ENCODE results near the gene P2RY8.
"Not testable (repeated sequence)": the region's sequence is repeated elsewhere in the genome, so short reads cannot be mapped to it uniquely, and the experiment has no call there.

The P2RY8 gene

DNA sequence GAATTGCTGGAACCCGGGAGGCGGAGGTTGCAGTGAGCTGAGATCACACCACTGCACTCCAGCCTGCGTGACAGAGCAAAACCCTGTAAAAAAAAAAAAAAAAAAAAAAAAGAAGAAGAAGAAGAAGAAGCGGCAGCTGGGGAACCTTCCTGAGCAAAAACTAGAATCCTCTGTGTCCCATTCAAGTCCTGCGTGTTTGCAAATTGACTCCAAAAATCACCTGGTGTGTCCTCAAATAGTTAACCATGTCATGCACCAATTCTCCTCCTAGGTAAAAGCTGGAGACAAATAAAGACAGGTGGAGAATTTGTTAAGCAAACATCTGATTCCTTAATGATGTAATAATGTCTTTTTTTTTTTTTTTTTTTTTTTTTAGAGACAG is 52.4 kb downstream of the P2RY8 start:
- no peak for DNase-seq

DNA sequence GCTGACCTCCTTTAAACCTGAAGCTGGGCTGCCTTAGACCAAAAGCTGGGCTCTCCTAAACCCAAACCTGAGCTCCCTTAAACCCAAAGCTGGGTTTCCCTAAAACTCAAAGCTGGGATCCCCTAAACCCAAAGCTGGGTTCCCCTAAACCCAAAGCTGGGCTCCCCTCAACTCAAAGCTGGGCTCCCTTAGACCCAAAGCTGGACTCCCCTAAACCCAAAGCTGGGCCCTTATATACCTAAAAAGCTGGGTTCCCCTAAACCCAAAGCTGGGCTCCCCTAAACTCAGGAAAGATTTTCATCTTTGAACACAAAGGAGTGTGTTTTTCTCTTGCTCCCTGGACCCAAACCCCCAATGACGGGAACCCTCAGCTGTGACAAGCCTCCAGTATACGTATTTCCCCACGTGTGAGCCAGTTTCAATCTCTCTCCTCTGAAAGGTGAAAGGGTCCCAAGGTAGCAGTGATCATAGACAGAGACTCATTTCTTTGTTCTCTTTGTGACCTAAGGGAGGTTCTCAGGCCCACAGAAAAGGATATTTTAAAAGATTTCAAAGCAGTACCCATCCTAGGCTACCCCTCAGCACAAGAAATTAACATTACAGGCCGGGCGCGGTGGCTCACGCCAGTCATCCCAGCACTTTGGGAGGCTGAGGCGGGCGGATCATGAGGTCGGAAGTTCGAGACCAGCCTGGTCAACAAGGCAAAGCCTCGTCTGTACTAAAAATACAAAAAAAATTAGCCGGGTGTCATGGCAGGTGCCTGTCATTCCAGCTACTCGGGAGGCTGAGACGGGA is 52.9 kb downstream of the P2RY8 start:
- DNase-seq, result no peak

GRCh38 chrX:1482530-1482928 is 54.5 kb downstream of the P2RY8 start:
- DNase-seq, result not testable (repeated sequence)

DNA sequence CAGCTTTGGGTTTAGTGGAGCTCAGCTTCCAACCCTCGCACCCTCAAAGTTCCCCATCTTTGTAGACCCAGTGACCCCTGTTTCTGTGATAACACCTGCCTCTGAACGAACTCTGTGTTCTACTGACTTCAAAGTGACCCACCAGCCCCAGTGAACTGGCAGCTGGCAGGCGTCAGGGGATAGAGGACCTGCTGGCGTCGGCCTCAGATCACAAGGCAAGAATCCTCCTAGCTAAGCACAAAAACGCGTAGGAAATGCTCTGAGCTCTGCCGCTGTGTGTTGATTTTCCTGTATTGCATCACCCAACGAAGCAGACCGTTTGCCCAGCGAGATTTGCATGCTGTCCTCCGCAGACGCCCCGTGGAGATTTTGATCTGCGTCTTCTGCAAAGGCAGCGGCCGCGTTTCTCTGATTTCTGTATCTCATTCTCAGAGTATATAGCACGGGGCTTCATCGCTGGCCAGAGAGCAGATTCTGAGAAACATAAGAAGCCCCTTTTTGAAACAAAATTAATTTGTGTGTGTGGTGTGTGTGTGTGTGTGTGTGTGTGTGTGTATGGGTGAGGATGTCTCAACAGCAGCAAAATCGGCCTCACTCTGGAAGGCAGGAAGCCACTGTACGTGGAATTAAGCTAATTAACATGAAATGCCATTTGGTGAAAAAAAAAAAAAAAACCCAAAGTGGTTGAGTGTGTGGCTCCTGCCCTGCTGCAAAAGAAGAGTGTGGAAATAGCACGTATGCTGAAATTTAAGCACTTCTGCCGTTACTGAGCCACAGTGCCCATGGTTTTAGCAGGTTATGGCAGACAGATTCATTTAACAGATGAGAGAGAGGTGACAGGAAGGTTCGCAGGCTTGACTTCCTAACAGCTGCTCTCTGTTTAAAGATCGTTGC is 55.1 kb downstream of the P2RY8 start:
- no peak for DNase-seq

- no peak for DNase-seq
Measured at GRCh38 chrX:1480082-1480785, 56.8 kb downstream of the P2RY8 start.

DNA sequence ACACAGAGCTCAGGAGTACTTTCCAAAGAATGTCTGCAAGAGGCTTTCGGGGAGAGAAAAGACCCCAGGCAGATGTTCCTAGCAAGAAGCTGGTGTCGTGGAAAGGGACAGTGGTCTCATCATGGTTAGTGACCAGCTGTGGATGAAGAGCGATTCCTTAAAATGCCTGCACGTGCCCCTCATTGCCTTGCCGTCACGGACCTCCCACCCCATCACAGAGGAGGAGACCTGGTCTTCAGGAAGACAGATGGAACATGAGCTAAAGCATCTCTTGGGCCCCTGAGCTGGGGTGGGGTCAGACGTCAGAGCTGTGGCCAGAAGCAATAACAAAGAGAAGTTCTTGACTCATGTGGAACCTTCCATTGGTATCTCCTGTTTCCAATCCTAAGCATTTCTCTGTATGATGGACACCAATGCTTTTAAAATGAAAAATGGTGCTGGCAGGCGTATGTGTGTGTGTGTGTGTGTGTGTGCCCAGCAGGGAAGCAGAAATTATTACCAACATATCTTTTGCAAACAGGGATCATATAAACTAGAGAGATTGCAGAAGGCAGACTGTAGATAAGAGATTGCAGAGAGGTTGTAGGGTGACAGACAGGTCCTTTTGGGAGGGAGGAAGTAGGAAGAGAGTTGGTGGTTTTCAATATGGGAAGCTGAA is 59.1 kb downstream of the P2RY8 start:
- DNase-seq, result no peak

DNA sequence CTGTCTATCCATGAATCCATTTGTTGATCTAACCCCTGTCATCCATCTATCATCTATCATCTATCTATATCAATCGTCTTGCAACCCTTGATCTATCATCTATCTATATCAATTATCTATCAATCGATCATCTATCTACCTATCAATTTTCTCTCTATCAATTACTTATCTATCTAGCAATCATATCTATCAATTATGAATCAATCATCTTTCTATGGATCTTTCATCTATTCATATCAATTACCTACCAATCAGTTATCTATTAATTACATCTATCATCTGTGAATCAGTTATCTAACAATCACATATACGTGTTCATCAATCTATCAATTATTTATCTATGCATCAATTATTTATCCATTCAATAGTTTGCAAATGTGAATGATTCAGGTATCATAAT is 59.8 kb downstream of the P2RY8 start:
- DNase-seq, result no peak

- DNase-seq, result no peak
Measured at GRCh38 chrX:1476682-1477081, 60.3 kb downstream of the P2RY8 start.

DNA sequence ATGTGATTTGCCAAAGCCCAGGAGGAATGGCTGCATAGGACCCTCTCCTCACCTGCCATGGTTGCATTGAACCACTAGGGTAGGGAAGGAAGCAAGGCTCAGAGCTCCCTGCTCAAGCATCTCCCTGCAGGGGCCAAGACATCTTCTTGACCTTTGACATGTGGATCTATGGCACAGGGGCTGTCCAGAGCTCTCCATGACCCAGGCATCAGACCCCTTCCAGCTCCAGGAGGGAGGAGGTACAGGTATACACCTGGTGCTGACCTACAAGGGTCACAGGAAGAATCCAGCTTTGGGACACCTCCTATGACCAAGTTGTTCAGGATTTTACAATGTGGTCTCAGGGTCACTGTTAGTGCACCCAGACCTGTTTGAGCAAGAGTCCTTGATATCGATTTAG is 61.1 kb downstream of the P2RY8 start:
- DNase-seq, result no peak

- no peak for DNase-seq
Measured at GRCh38 chrX:1475481-1475880, 61.5 kb downstream of the P2RY8 start.

GRCh38 chrX:1474593-1474992 is 62.4 kb downstream of the P2RY8 start:
- DNase-seq, result not testable (repeated sequence)

DNA sequence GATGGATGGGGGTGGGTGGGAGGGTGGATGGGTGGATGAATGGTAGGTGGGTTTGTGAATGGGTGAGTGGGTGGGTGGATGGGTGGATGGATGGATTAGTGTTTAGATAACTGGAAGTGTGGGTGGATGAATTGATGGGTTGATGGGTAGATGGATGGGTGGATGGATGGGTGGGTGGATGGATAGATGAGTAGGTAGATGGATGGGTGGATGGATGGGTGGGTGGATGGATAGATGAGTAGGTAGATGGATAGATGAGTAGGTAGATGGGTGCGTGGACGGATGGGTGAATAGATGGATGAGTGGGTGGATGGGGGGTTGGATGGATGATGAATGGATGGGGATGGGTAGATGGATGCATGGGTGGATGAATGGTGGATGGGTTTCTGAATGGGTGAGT is 64.0 kb downstream of the P2RY8 start:
- no peak for DNase-seq

- DNase-seq, result no peak
Measured at GRCh38 chrX:1468250-1468772, 68.7 kb downstream of the P2RY8 start.

DNA sequence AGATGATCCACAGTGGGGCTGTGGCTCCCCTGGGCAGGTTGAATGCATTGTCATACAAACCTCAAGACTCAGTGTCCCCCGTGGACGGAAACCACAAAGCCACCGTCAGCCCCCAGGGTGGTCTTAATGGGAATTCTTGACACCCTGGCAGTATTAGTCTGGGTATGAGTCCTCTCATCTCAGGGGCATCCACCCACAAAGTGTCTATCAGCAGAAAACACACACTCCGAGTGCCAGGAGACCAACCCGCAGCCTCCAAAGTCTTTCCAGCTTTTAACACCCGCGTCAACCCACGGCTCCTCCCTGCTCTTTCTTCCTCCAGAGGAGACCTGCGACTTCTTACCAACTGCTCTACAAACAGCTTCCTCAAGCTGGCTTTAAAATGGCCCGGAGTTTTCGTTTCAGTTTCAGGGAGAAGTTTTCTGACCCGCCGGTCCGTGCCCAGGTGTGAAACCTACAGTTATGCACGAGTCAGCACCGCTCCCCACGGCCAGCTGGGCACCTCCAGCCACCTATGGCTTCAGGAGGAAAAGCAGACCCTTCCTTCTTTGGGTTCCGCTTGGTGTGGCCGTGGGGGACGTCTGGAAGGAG is 69.9 kb downstream of the P2RY8 start:
- DNase-seq, result no peak

DNA sequence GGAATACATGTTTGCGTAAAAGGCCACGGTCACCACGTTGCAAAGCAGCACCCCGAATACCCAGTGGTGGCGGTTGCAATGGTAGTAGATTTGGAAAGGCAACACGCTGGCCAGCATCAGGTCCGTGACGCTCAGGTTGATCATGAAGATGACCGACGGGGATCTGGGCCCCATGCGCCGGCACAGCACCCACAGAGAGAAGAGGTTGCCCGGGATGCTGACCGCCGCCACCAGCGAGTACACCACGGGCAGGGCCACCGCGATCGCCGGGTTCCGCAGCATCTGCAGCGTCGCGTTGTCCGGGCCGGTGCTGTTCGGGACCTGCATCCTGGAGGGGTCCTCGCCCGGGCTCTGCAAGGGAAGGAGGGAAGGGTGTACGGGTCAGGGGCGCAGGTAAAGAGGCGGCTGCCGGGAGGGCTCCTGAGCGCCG is 70.7 kb downstream of the P2RY8 start:
- DNase-seq, result no peak

DNA sequence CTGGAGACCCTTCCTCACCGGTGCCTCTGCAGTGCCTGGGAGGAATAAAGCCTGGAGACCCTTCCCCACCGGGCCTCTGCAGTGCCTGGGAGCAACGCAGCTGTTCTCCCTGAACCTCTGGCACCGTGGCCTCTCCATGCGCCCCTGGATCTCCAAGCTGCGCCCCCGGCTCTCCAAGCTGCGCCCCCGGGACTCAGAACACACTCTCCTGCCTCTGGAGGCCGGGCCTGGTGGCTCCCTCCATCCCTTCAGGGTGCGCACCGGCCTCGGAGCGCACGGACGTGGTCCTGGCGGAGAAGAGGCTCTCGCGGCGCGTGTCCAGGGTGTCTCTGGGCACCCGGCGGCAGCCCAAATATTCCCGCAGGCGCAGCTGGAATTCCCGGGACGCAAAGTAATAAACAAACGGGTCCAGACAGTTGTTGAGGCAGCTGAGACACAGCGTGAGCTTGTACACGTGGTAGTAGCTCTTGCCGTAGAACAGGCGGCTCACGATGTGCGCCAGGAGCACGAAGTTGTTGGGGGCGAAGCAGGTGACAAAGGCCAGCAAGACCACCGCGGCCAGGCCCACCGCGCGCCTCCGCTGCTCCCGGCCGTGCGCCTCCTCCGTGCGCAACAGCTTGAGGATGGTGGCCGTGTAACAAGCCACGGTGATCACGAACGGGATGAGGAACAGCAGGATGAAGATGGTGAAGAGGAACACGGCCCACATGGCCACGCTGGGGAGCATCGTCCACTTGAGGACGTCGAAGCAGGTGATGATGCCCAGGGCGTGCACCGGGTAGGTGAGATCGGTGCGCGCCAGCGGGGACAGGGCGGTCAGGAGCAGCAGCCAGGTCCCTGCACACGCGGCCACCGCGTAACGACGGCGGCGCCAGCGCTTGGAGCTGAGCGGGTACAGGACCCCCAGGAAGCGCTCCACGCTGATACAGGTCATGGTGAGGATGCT is 71.4 kb downstream of the P2RY8 start:
- DNase-seq, result no peak

DNA sequence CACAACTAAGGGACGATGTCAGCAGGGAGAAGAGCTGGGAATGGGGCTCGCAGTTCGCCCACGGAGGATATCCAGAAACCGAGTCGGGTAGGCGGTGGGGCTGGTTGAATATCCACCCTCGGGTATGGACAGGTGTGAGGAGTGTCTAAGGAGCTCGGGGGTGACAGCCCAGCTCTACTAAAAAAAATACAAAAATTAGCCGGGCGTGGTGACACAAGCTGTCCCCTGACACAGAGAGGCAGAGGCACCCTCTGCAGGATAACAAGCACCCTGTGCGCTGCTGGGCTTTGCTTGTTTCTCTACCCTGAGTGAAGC is 72.1 kb downstream of the P2RY8 start:
- DNase-seq, result no peak

GRCh38 chrX:1464041-1464970 is 72.7 kb downstream of the P2RY8 start:
- no peak for DNase-seq

- DNase-seq, result no peak
Measured at GRCh38 chrX:1463581-1463980, 73.4 kb downstream of the P2RY8 start.

DNA sequence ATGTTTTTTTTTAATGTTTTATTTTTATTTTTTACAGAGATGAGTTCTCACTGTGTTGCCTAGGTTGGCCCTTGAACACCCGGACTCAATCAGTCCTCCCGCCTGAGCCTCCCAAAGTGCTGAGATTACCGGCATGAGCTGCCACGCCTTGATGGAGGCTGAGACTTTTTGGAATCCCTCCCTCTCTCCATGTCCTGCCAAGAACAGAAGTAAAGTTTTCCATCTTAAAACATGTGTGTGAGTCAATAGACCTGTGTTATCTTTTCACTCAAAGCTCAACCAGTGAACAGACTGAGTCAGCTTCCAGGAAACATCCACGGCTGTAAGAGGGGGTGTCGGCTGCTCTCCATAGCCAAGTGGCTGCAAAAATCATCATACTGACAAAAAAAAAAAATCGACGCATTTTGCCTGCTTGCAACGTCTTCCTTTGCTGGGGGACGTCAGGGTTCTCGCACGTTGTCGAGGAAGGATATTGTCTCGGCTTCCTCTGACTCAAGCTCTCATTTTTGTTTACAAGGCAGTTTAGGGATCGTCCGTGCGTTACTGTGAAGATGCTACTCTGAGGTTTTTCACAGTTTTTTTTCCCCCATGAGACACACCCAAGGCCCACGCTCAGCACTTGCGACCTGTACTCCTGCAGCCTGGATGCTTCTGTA is 74.3 kb downstream of the P2RY8 start:
- no peak for DNase-seq
